Fibroblast of skin of right biceps (primary cell): ENCODE data around the gene ATF6B.

Experiments used
- DNase-seq: peaks from one replicate; pipeline ENCODE4 v3.0.0-alpha.2; 2013

Gene ATF6B

DNA sequence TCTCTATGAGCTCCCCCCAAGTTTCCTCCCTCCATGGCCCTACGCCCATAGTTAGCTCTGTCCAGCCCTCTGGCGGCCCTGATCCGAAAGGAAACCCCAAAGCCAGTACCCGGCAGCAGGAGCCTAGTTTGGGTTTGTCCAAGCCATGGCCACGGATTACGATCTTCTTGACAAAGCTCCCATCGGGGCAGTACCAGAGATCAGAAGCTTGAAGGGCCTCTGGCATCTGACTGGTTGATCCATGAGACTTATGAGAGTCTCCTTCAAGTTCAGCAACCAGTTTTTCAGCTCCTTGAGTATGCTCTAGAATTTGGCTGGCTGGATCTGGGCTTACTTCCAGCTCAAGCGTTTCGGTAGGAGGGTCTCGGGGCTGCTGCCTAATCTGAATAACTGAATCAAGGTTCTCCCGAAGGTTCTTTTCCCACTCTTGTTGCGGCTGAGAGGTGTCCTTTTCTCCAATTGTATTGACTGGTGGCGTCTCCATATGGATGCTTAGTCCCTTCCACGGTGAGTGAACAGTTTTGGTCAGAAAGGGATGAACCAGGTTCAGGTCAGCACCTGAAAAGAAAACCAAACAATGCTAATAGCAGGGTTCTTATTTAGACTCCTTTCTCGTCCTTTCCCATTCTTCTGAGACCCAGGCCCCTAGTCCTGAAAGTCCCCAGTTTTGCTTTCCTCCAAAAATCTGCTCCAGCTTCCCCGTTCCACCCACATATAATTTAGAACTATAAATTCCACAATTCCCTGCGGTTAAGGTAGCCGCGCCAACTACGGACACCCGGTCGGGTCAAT, 1.4 kb upstream of the ATF6B start:
- DNase-seq: no peak

DNA sequence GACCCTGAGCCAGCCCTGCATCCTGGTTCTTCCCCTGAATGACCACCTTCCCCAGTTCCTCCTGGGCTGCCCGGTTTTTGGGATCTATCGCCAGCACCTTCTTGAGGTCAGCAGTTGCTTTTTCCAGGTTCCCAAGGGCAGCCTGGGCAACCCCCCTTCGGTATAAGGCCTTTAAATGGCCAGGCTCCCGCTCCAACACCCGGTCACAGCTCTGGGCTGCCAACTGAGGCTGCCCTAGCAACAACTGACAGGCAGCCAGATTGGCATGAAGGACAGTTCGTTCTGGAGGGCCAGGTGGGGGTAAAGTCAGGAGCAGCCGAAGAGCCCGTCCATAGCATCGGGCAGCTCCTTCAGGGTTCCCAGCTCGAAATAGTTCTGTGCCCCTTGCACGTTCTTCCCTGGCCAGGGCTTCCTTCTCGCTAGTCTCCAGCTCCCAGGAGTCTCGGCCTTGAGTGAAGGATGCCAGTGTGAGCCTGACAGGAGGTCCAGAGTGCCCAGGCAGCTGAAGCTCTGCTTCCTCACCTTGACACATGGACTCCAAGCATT, 778 bp upstream of the ATF6B start:
- DNase-seq: no peak

DNA sequence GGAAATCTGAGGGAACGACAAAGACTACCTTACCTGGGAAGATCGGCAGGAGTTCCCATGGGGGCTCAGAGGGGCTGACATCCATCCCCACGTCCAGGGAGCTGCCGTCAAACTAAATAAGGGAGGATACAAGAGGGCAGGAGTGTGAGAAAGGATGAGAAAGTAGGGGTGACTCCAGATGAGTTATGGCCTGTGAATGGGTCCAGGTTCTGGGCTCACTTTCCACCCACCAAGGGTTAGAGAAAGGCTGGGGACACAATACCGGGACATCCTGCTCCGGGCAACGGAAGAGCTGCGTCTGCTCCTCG, 683 bp downstream of the ATF6B start:
- DNase-seq: no peak

DNA sequence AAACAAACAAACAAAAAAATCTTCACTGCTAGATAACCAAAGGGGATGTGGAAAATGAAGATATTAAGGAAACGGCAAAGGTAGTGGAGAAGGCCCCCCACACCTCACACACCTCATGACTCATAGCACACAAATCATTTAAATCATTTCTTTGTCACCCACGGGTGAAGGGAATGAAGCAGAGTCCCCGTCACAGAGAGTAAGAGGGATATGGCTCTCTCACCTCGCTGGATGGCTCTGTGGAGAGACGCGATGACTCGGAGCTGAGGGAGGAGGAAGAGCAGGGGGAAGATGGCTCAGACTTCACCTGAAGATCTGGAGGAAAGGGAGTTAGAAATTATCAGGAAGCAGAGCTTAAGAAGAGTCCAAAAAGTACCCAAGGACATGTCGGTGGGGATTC, 1.2 kb downstream of the ATF6B start:
- DNase-seq: no peak

DNA sequence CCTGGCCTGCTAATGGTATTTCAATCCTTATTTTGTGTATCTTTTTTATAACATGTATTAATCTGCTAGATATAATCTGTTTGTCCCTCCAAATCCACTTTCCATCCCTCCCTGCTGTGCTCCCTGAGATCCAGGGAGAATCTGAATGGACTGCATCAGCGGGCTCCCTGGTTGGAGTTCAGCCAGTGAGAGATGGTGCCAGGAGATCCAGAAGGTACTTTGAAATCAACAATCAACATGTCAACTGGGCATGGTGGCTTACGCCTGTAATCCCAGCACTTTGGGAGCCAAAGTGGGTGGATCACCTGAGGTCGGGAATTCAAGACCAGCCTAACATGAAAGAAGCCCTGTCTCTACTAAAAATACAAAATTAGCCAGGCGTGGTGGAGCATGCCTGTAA, 4.4 kb downstream of the ATF6B start:
- DNase-seq: no peak

DNA sequence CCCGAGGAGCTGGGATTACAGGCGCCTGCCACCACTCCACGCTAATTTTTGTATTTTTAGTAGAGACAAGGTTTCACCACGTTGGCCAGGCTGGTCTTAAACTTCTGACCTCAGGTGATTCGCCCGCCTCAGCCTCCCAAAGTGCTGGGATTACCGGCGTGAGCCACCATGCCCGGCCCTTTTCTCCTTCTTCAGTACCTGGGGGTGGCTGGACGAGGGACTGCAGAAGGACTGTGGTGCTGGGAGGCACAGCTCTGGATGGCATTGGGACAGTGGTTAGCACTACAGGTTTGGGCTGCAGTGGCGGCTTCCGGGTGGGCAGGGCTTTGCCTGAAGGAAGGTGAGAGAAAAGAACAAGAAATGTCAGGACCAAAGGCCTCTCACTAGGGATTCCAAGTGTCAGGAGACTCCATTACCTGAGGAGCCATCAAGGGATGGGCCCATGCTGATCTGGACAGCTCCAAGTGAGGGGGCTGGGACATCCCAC, 7.4 kb downstream of the ATF6B start:
- DNase-seq: no peak

DNA sequence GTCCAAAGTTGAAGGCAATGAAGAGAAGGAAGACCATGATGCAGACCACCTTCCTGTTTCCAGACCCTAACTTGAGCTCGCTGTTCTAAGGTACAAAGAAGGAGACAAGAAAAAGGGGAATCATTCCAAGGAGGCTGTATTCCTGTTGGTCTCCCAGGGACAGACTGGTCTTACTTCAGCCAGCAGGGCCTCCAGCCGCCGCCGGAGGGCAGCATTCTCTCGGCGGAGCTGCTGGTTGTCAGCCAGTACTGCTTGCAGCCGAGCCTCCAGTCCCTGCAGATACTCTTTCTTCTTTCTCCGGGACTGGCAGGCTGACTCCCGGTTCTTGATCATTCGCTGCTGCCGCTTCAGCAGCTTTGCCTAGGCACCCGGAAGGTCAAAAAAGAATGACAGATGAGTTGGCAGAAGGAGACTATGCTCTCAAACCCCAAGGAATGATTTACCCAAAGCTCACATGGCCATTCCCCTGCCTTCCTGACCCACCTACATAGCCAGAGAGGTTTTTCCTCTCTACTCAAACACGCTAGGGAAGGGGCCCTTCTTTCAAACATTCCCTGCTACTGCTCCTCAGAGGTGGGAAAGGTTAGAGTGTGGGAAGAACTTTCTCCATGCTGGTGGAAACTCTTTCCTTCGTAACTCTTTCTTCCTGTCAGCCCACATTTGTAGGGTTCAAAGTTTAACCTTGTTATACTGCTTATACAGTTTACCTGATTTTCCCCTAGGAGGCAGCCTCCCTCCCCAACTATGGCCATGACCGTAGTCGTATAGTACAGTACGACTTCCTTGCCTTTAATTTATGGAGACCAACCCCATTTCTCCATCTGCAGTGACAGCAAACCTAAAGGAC, 9.0 kb downstream of the ATF6B start:
- peak; percentile 77 for DNase-seq

DNA sequence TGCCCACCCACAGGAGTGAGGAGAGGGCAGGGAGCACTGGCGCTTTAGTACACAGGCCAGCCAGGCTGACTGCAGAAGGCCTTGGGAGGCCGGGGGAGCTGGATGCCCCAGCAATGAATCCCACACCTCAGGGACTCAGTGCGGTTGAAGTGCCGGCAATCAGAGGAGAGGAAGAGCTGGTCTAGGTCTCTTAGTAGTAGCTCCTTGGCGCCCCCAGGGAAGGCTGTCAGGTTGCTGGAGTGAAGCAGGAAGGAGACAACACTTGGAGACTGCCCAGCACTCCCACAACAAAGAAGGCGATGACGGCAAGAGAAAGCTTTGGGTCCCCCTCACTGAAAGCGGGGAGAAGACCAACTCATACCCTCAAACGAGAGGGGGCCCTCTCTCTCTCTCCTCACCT, 10.6 kb downstream of the ATF6B start:
- peak; percentile 27 for DNase-seq

DNA sequence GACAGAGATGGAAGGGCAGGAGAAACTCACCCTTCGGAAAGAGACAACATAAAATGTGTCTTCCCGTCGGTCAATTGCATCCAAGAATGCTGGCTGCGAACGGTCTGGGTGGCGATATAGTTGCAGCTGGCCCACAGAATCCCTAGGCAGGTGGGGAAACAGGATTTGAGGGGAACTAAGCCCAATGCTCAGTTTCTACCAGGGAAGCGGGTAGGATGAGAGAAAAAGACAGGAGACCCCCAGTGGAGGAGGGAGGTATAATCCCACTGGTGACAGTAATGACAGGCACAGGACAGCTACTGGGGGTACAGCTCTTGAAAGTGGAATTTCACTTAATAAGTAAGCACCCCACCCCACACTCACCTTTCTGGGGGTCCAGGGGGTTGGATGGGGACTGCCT, 11.4 kb downstream of the ATF6B start:
- no peak for DNase-seq

DNA sequence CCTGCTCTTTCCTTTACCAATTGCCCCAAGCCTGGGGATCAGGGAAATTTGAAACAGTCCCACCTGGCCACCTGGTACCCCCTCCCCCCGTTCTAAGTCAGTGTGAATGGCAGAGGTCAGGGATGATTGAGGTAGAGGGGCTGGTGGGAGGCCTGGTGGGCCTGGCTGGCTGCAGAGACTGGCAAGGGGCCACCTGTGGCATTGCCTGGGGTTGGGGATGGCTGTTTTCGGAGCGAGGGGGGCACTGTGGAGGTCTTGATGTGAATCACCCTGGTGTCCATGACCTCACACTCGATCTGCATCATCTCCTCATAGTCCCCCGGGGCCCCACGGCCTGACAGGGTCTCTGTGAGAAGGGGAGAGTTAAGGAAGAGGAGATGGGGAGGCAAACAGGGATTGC, 12.4 kb downstream of the ATF6B start:
- no peak for DNase-seq

DNA sequence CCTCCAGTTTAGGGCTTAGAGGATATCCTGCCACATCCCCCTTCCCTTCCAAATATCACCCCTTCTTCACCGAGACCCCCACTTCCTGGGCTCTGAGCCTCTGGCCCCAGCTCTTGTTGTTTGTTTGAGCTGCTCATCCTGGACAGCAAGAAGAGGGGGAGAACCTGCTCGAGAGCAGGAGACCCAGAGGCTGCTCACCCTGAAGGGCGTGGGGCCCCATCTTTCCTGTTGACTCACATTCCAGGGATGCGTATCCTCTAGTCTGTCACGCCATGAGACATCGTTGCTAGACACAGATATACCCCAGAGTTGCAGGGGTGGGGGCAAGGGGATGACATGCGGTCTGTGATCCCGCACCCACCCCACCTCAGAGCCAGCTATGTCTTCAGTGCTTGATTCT, 13.2 kb downstream of the ATF6B start:
- DNase-seq: peak; percentile 90

DNA sequence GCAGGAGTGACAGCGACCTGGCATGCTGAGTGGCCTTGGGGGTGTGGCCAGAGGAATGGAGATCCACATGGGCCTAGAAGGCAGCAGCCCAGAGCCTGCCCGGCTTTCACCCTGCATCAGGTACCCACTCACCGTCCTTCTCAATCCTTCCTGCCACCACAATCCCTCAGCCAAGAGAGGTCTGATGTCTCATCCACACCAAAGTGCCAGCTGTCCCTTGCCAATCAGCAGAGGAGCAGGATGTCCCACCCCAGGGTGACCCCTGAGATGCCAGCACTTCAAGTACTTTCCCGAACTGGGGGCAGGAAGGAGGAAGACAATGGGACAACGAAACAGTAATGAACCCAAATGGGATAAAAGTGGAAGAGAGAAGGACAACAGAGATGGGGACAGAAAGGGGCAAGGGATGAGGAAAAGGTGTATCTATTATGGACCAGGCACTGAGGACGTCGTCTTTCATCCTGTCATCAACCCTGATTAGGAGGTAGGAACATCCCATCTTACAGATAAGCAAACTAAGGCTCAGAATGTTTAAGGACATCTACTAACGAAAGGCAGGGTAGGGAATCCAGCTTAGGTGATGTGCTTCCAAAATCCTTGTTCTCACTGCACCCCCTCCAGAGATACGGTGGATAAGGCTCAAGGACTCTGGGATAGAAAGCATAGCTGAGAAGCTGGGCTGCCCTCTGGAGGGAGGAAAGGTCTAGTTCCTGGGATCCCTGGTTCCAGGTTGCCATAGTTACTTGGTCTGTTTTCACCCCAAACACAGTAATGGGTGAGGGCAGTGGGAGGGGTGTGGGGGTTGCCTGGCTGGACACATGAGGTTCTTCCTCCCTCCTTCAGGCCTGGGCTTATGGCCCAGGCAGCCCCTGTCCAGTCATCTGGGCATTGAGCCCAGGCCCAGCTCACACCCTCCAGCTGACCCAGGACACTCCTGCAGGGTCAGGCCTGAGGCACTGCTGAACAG, 14.4 kb downstream of the ATF6B start:
- DNase-seq: peak; percentile 84

DNA sequence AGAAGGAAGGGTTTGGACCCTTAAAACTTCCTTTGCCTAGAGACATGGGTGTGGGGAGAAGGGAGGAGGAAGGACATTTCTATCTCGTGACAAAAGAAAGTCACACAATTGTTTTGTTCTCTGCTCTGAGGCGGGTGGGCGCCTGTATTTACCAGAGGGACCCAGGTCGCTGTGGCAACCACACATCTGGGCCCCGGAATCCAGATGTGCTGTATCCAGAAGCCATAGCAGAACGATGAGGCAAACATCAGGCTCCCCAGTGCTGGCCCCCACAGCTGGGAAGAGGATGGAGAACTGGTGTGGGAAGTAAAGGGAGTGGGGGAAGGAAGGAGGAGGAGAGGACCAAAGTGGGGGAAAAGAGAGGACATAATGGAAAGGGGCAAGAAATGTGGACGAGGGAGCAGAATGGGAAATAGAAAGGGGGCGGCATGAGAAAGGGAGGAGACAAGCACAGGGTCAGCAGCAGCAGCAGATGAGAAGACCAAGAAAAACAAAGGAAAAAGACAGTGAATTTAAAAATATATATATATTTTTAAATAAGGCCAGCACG, 15.5 kb downstream of the ATF6B start:
- DNase-seq: no peak

DNA sequence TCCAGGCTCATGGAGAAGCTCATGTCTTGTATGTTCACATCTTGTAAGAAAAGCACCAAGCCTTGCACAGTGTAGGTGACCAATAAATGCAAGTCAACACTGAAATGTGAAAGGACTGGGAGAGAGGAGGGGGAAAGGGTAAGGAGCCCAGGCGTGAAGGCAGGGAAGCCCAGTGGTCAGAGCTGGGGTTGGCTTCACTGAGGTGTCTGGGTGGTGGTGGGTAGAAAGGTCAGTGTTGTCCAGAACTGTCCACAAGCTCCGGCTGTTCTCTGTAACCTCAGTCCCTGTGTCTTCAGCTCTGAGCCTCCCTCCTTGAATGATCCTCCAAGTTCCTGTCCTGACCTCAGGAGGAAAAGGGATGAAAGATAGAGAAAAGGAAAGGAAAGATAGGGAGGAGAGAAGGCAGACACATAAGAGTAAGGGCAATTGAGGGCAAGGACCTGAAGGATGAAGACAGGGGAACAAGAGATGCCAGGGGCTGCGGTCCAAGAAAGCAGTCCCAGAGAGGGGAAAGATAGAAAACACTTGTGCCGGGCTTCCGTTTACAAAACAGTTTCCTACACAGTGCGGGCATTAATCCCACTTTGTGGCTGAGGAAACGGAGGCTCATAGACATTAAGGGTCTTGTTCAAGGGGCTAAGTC, 16.5 kb downstream of the ATF6B start:
- DNase-seq: no peak

DNA sequence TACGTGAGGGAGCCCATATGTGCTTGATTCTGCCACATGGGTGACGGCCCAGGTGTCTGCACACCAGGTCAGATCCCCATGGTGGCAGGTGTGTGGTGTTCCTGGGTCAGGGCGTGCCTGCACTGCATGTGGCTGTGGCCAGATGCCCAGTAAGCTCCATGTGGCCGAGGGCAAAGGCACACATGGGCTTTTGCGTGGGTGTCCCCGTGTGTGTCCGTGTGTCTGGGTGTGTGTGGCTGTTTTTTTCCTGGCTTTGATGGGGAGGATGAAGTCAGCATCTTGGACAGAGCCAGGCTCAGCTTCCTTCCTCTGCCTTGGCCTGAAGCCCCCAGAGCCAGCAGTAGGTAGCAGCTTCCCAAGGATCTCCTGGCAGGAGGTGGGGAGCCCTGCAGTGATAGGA, 17.4 kb downstream of the ATF6B start:
- DNase-seq: no peak

DNA sequence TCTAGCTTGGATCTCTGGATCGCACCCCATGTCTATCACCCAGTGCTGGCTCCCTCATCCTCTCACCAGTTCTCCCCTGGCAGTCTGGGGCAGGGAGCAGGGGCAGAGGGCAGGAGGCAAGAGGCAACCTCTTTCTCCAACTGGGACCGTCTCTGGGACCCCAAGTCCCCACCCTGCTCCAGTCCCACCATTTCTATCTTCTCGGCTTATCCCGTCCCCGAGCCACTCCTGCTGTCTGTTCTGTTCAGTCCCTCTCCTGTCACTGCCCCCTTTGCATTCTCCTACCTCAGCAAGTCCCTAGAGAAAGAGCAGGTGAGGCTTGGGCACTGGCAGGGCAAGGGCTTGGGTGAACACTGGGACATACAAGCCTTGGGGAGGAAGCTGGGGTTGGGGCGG, 18.3 kb downstream of the ATF6B start:
- DNase-seq: no peak

DNA sequence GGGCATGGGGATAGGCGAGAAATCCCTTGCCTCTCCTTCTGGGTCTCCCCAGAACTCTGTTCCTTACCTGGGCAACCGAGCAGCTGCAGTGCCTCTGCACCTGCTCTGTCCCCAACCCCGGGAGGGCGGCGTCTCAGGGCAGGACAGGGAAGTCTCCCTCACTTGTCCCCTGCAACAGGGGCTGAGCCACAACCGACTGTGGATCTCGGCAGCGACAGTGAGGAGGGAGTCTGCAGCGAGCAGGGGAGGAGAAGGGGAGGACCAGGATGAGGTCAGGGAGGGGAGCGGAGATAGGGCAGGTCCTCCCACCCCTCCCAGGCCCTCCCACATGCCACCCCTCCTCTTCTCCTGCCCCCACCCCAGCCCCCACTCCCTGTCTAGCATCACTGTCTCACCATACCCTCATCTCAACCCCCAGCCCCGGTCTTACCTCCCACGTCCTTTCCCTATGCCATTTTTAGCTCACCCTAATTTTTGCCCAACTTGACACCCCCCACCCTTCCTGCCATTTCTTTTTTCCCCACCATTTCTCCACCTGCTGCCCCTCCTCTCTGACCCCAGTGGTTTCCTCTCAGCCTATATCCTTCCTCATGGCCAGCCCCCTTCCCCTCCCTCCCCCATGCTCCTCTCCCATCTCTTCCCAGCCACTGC, 18.8 kb downstream of the ATF6B start, which contains the start of gene TNXB:
TNXB (minus strand) TSS at position 225 of the 651 bp plus-strand sequence. CDS start 11,140 bp downstream, outside the sequence.
- no peak for DNase-seq

DNA sequence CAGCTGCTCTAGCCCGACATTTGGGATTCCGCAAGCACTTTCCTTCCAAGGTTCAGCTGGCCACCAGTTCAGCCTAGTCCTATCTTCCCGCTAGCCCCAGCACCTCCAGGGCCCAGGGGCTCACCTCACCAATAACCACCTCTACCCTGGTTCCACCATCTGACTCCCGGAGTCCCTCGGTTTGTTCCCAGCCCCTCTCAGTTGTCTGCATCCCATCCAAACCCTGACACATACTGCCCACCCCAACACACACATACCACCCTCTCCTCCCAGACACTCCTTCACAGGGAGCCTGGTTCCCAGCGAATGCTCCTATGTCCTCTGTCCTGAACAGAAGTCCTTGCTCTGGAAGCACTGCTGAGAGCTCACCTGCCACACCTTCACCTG, 19.3 kb downstream of the ATF6B start:
- no peak for DNase-seq

DNA sequence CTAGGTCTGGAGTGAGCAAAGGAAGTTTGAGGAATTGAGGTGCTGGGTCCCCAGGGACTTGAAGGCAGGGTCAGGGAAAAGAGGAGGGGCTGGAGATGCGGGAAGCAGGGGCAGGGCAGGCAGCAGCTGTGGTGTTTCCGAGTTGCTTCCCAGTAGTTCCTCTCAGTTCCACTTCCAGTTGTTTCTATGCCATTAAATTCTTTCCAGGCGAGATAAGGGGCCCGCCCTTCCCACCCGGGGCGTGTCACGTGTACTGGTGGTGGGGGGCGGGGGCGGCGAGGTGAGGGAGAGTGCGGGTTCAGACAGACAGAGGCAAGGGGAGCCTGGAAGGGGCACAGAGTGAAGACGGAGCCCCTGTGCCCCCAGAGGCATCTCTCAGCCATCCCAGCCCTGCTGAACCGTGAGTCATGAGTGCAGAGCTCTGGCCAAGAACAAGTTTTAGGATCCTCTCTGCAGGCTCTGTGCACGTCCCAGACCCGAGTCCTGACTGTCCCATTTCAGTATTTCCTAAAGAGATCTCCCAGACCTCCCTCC, 19.9 kb downstream of the ATF6B start:
- peak; percentile 53 for DNase-seq

DNA sequence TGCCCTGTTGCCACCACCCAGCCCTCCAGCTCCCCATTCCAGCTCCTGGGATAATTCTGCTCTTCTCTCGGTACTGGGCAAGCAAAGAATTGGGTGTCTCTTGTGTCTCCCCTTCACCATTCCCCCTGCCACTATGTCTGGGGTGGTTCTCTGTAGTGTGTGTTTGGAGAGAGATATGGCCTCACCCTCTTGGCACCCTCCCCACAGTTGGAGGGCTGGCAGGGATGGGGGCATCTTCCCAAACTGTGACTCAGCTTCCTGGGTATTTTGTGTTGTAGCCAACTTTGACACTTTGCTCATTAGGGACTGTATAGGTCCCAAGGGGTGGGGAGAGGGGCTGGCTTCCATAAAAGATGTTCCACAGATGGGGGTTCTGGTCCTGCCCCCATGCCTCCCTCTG, 20.6 kb downstream of the ATF6B start:
- peak; percentile 58 for DNase-seq

DNA sequence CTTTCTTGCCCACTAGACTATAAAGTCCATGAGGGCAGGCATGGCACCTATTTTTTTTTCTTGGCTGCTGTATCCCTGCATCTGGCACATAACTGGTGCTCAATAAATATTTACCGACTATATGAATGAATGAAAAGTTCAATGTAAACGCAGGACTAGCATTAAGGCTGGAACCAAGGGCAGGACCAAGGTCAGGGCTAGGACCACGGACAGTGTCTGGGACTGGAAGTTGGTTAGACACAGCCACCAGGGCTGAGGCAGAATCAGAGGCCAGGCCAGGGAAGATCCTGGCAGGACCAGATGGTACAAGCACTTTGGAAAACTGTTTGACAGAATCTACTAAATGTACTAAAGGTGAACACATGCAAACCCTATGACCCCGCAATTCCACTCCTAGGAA, 22.6 kb downstream of the ATF6B start:
- DNase-seq: no peak
